Heart right ventricle (tissue), 16 donors: Measurements from ENCODE around the gene SERINC2. TPM values are rescaled to one million over a fixed set of nuclear protein-coding genes. Genes with fewer than 3 reads are reported as not detected.

Experiments
- ATAC-seq, 8 donors: fragments of 200-7000 bp; cut with Tn5 transposase; one replicate each; pipeline ENCODE4 v1.9.1; 2020; ENCODE audit warnings: mild to moderate bottlenecking in 8 of 8, moderate library complexity in 8 of 8, moderate number of reproducible peaks in 1 of 8
- DNase-seq, 2 donors: peaks; one replicate each; pipeline ENCODE4 v3.0.0-alpha.2; 2020
- H3K27ac ChIP-seq, 10 donors: fragments of 200-600 bp; sonication (generic) in 2 of 10; one replicate each; pipeline versions ENCODE4 v1.5.0 to v1.8.0; 2020 to 2022; ENCODE audit warnings: mild to moderate bottlenecking in 3 of 10
- H3K27me3 ChIP-seq, 7 donors: fragments of 200-600 bp; one replicate each; pipeline ENCODE4 v1.8.0; 2021 to 2022; ENCODE audit warnings: mild to moderate bottlenecking in 2 of 7
- H3K36me3 ChIP-seq, 9 donors: fragments of 200-600 bp; sonication (generic) in 1 of 9; one replicate each; pipeline versions ENCODE4 v1.5.0 to v1.8.0; 2020 to 2022; ENCODE audit warnings: mild to moderate bottlenecking in 2 of 9
- H3K4me1 ChIP-seq, 9 donors: fragments of 200-600 bp; sonication (generic) in 1 of 9; one replicate each; pipeline versions ENCODE4 v1.5.0 to v1.8.0; 2020 to 2022; ENCODE audit warnings: mild to moderate bottlenecking in 4 of 9
- H3K4me3 ChIP-seq, 10 donors: fragments of 200-600 bp; sonication (generic) in 2 of 10; one replicate each; pipeline versions ENCODE4 v1.5.0 to v1.8.0; 2020 to 2022; ENCODE audit warnings: mild to moderate bottlenecking in 7 of 10, moderate library complexity in 2 of 10
- H3K9me3 ChIP-seq, 11 donors: fragments of 200-600 bp in 10 of 11; sonication (generic) in 2 of 11; one replicate each; pipeline versions ENCODE4 v1.5.0 to v1.8.0; 2013 to 2022; ENCODE audit warnings: mild to moderate bottlenecking in 2 of 11, control low read depth in 1 of 11, moderate library complexity in 1 of 11
- CTCF ChIP-seq, 9 donors: fragments of 200-600 bp; sonication (generic) in 2 of 9; IDR thresholded peaks; one replicate each; pipeline versions ENCODE4 v1.5.0 to v1.8.0; 2021 to 2022; ENCODE audit warnings: antibody characterized with exemption in 9 of 9, mild to moderate bottlenecking in 5 of 9, moderate library complexity in 1 of 9
- WGBS, 2 donors: extraction: QIAGEN DNeasy Blood & Tissue Kit; methylation state at CpG; one replicate each; pipeline ENCODE4 v1.1.7; 2013; ENCODE audit warnings: inconsistent platforms in 1 of 2; 5-methylcytosine and 5-hydroxymethylcytosine counted together
- intact Hi-C, 10 donors: fragments of 100-400 bp; cut with DNase I; formaldehyde crosslinking; loops; one replicate each; pipeline versions ENCODE4 v1.11.1 to v1.14.2; 2022
- polyA plus RNA-seq, 2 donors: library from polyadenylated mRNA; stranded (reverse); fragments of 200-250 nt; gene quantifications; one replicate each; pipeline ENCODE4 v1.2.3, GENCODE V29; 2013
- total RNA-seq, 10 donors: library from RNA; stranded (reverse); fragmentation: NEBNext Ultra II Directional in 3 of 10; extraction: Animal tissue kit (Norgen Biotek cat#: 25700) in 3 of 10; gene quantifications; one replicate each; pipeline versions ENCODE4 v1.2.1 to v1.2.4, GENCODE V29; 2021 to 2023
- donor health status: Arrhythmogenic right ventricular cardiomyopathy.
- donor health status: ischemic (EF 13 %, LVEDD 7.1; RV severe dilation, severe dysfunction).
- donor health status: healthy with polysubstance abuse.
- donor health status: DM: no; HTN: yes; CAD: no.
- donor health status: DM: no; HTN: no; CAD: no.
- donor health status: ischemic (EF 25% LVEDD 6.9; RV normal size, moderate dysfunction).
- donor health status: ischemic (EF 25% LVEDD 5.7; RV mildly dilated, moderate dysfunction).
- donor health status: healthy.
- donor health status: DM: yes; HTN: yes; CAD: no.
- donor health status: Ischemic cardiomyopathy.
- donor health status: ischemic (EF 35%, LVEDD 5.7; RV mildly dilated, moderate dysfunction).
- donor health status: nonischemic (EF 11% LVEDD 7.7; RV severe dilation, severe dysfunction).
- donor health status: DM: yes; HTN: yes; CAD: no.
- donor health status: PGD.
- donor health status: ischemic (EF 29% LVEDD 5.4; RV normal size, mild dysfunction).
- donor health status: nonischemic (EF 23%, LVEDD 6.1; RV moderate dilation, normal function).

Gene SERINC2
- total and polyA plus RNA-seq, 12 donors: 0.71 to 7.6 (median 1.9) TPM

DNA sequence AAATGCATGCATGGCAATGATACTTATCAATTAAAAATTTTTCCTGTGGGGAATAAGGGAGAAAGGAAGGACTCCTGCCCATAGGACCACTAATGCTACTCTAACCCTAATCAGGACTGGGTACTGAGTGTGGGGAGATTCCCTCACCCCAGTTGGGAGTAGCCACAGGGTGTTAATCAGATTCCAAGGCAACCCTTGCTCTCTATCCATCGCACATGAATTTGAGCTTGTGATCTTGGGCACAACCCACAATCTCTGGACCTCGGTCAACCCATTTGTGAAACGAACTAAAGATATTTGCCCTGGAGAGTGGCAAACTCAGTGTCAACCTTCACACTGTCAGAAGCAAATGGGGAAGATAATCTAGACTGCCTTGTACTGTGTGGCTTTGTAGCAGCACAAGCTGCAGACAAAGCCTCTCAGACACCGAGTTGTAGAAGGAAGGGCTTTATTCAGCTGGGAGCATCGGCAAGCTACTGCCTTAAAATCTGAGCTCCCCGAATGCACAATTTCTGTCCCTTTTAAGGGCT lies 69.5 kb downstream of the SERINC2 start:
- Histone ChIP-seq H3K27ac (peak overlapping the region in 1 of 10 donors; percentile 85), H3K9me3 (peaks cover 0 to 10% (median 0%) of the 10 kb centered on the region in 11 donors), H3K4me1 (peaks cover 0 to 30% (median 0%) of the 10 kb centered on the region in 9 donors), H3K27me3 (no peaks in the 10 kb centered on the region), H3K4me3 (no peak overlapping the region), H3K36me3 (no peaks in the 10 kb centered on the region)
- TF ChIP-seq CTCF (IDR thresholded peaks at IDR 0.05): no peak
- ATAC-seq: no peak
- WGBS, 2 donors: 70 to 79% methylated on average over 5 to 6 of the region's 6 CpGs
- no peak for DNase-seq
- intact Hi-C loops: no loop called here

- no peak overlapping the region for H3K4me3 ChIP-seq
- H3K4me1 ChIP-seq: peaks cover 0 to 30% (median 0%) of the 10 kb centered on the region in 9 donors
- peaks cover 0 to 10% (median 0%) of the 10 kb centered on the region in 11 donors for H3K9me3 ChIP-seq
- no peak for TF ChIP-seq CTCF (IDR thresholded peaks at IDR 0.05)
- 59 to 68% methylated on average over 13 of the region's 13 CpGs for WGBS, 2 donors
- peak overlapping the region in 1 of 10 donors; percentile 85 for H3K27ac ChIP-seq
- peak in 7 of 8 donors; percentile 55 to 90 (median 70) for ATAC-seq
- intact Hi-C loops: no loop called here
- peak in 1 of 2 donors; percentile 12 for DNase-seq
- no peaks in the 10 kb centered on the region for H3K27me3 ChIP-seq
- H3K36me3 ChIP-seq: no peaks in the 10 kb centered on the region
These were observed 70.3 kb downstream of the SERINC2 start for GRCh38 chr1:31483012-31483946.

Other genes with a start within 250 kb of the SERINC2 start
- under 1 TPM in 3 of 10 donors, not detected in 7; 0.15 to 0.45 (median 0.28) TPM for gene NKAIN1, start 173.3 kb upstream of the SERINC2 start, total RNA-seq
- under 1 TPM in 1 of 2 donors, not detected in 1; 0.07 TPM for gene NKAIN1, start 173.3 kb upstream of the SERINC2 start, polyA plus RNA-seq
- 10 to 100 TPM; 15.9 to 25.3 (median 18.7) TPM for gene SNRNP40, start 116.4 kb upstream of the SERINC2 start, total RNA-seq
- gene SNRNP40, start 116.4 kb upstream of the SERINC2 start, polyA plus RNA-seq: 10 to 100 TPM in 1 of 2 donors, 1 to 10 TPM in 1; 9.7 to 14.0 TPM
- 10 to 100 TPM in 9 of 10 donors, 1 to 10 TPM in 1; 10.0 to 16.6 (median 13.2) TPM for gene ZCCHC17, start 116.2 kb upstream of the SERINC2 start, total RNA-seq
- gene ZCCHC17, start 116.2 kb upstream of the SERINC2 start, polyA plus RNA-seq: 10 to 100 TPM; 15.7 to 26.6 TPM
- 1,000 to 10,000 TPM; 2,977 to 6,049 (median 4,967) TPM for gene FABP3, start 40.1 kb upstream of the SERINC2 start, total RNA-seq
- gene FABP3, start 40.1 kb upstream of the SERINC2 start, polyA plus RNA-seq: 1,000 to 10,000 TPM; 5,936 to 6,968 TPM
- gene TINAGL1, start 163.3 kb downstream of the SERINC2 start, total RNA-seq: 100 to 1,000 TPM; 139 to 336 (median 188) TPM
- 100 to 1,000 TPM; 268 to 332 TPM for gene TINAGL1, start 163.3 kb downstream of the SERINC2 start, polyA plus RNA-seq
- gene HCRTR1, start 204.5 kb downstream of the SERINC2 start, total RNA-seq: under 1 TPM in 6 of 10 donors, not detected in 4; 0.17 to 0.92 (median 0.37) TPM
- gene HCRTR1, start 204.5 kb downstream of the SERINC2 start, polyA plus RNA-seq: 1 to 10 TPM in 1 of 2 donors, under 1 TPM in 1; 0.20 to 1.5 TPM
- gene PEF1, start 231.7 kb downstream of the SERINC2 start, total RNA-seq: 10 to 100 TPM; 35.0 to 47.9 (median 40.0) TPM
- 10 to 100 TPM; 35.4 to 94.3 TPM for gene PEF1, start 231.7 kb downstream of the SERINC2 start, polyA plus RNA-seq